ENCODE results near the gene REG4.

REG4 gene

GRCh38 chr1:119779869-119780356, 31.3 kb downstream of the REG4 start:
- DNase-seq (ENCODE audit: low read depth): no peak

DNA sequence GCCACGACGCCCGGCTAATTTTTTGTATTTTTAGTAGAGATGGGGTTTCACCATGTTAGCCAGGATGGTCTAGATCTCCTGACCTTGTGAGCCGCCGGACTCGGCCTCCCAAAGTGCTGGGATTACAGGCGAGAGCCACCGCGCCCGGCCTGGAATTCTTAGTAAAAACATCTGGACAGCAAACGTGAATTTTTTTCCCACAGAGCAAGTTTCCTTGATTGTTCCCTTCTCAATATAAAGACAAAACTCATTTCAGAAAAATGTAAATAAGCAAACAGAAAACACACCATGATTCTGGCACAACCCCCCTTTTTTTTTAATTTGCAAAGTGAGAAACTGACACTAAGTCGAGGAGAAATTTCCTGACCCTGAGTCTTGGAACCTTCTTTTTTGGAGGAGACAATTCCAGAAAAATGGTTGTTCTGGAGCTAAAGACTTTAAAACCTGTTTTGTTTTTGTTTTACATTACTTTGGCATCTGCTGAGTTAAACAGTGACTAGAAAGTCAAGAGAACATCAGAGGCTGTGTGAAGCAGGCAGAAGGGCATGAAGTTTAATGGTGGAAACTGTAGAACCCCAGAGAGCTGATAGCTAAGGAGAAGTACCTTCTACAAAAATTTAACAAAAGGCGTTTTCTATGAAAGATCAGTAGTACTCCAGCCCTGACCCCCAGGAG, 32.2 kb downstream of the REG4 start:
- no peak for DNase-seq (ENCODE audit: low read depth)

GRCh38 chr1:119778359-119778758, 32.9 kb downstream of the REG4 start:
- no peak for DNase-seq (ENCODE audit: low read depth)

GRCh38 chr1:119774746-119775490, 36.3 kb downstream of the REG4 start:
- DNase-seq (ENCODE audit: low read depth): no peak

GRCh38 chr1:119773711-119774241, 37.5 kb downstream of the REG4 start:
- DNase-seq (ENCODE audit: low read depth): no peak

- DNase-seq (ENCODE audit: low read depth): no peak
These were observed 39.0 kb downstream of the REG4 start for GRCh38 chr1:119772298-119772697.

- DNase-seq (ENCODE audit: low read depth): no peak
These were observed 39.5 kb downstream of the REG4 start for GRCh38 chr1:119771770-119772169.

DNA sequence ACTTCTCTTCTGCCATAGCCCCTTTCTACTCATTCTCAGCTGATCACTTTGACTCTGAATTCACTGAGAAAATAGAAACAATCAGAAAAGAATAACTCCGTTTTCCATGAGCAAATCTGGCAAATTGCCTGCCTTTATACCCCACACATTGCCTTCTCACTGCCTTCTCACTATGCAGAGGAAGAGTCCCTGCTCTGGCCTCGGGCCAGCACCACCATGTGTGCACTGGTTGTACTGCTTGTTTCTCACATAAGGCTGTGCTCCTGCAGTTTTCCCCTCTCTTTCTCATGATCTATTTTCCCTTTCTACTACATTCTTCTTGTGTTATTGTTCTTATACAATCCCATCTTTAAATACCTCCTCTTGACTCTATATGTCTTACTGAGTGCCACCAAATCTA, 40.2 kb downstream of the REG4 start:
- DNase-seq (ENCODE audit: low read depth): no peak

- no peak for DNase-seq (ENCODE audit: low read depth)
These were observed 42.5 kb downstream of the REG4 start, which contains the start of gene HMGCS2 for GRCh38 chr1:119768778-119769177. Gene HMGCS2 (minus strand): TSS chr1:119768905. CDS start chr1:119768844, 61 bp downstream.

- no peak for DNase-seq (ENCODE audit: low read depth)
These were observed 43.8 kb downstream of the REG4 start for GRCh38 chr1:119767486-119767885.

DNA sequence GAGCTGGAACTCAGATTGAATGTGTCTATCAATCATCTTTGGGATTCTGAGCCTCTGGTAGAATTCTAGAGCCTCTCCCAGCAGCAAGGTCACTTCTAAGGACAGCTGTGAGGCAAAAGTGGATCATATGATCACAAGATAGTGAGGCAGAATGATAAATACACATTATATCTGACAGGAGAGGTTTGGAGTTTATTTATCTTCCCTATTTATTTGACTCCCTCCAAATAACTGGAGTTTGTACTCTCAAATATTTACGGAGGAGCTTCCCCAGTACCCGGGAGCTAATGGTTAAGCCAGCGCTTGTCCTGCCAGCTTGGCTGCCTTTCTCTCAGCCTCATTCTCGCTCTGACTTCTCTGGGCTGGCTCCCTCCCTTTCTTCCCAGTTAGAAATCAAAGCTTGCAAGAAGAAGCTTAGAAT, 44.9 kb downstream of the REG4 start:
- DNase-seq (ENCODE audit: low read depth): no peak

DNA sequence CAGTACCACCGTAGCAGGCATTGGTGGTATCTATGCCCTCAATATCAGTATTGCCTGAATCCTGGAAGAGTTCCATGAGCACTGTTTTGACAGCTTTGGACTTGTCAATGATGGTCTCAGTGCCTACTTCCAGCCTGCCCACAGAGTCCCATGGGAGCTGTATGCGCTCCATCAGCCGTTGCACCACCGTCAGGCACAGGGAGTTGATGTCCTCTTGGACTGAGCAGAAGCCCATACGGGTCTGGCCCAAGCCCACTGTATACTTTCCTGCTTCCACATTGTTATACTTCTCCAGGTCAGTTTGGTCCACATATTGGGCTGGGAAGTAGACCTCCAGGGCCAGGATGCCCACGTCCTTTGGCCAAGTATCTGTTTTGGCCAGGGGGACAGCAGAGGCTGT, 47.0 kb downstream of the REG4 start:
- DNase-seq (ENCODE audit: low read depth): no peak

- DNase-seq (ENCODE audit: low read depth): no peak
These were observed 48.3 kb downstream of the REG4 start for GRCh38 chr1:119762953-119763352.

- DNase-seq (ENCODE audit: low read depth): no peak
These were observed 48.9 kb downstream of the REG4 start for GRCh38 chr1:119762409-119762808.

- DNase-seq (ENCODE audit: low read depth): no peak
These were observed 52.7 kb downstream of the REG4 start for GRCh38 chr1:119758584-119758983.

DNA sequence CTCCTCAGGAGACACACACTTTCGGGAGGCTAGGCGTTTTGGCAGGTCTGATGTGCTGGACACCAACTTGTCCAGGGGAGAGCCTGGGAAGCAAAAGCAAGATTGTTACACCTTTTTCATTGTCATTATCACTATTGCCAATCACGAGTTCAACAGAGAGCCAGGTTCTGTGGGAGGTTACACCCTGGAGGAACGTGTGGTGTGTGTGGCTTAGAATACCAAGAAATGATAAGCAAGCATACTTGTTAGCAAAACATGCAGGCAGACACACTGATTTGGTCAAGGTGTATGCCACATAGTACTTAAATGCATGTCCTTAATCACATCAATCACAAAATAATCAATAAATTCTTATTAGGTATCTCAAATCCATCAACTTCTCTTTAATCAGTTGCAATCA, 58.7 kb downstream of the REG4 start:
- DNase-seq (ENCODE audit: low read depth): no peak

DNA sequence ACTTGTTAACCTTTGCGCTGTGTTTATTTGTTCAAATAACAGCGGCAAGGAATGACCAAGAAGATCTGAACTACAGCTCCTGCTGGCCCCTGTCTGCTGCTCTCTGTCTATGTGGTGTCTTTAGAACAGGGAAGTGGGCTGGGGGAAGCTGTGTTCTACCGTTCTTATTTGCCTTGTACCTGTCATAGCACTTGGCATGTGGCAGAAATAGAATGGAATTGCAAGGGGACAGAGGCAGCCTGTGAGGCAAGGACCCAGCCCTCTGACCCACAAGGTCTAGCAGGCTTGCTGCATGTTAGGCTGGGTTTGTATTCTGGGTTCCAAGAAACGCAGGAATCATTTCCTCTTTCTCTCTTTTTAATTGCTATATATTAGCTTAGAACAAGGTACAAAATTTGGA, 63.2 kb downstream of the REG4 start:
- no peak for DNase-seq (ENCODE audit: low read depth)

GRCh38 chr1:119747451-119747850, 63.8 kb downstream of the REG4 start:
- DNase-seq (ENCODE audit: low read depth): no peak

GRCh38 chr1:119745034-119745433, 66.2 kb downstream of the REG4 start:
- no peak for DNase-seq (ENCODE audit: low read depth)

GRCh38 chr1:119744598-119744942, 66.7 kb downstream of the REG4 start:
- no peak for DNase-seq (ENCODE audit: low read depth)
